GM18870 (cell line): ENCODE results near the gene ANAPC16.
"Not testable (repeated sequence)": the region's sequence is repeated elsewhere in the genome, so short reads cannot be mapped to it uniquely, and the experiment has no call there.

ENCODE experiments used
- ATAC-seq: cut with Tn5 transposase; IDR thresholded peaks from one replicate; pipeline ENCODE4 v1.9.1; 2021; ENCODE audit warnings: moderate library complexity; ENCODE audit not compliant: unreplicated experiment

Gene ANAPC16

DNA sequence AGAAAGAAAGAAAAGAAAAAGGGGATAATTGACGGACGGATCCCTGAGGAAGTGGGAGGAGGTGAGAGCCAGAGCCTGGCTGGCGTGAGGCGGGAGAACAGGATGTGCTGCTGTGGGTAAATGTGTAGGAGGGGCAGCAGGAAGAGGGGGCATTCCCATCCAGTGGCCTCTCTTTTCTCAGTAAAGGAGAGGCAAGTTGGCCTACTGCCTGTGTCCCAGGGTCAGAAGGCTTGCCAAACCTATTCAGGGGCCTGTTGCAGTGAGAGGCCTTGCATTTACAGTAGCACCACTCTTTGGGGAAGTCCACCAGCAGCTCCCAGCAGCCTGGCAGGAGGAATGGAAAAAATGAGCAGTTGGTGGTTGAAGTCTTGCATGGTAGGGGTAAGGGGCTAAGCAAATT, 26.9 kb downstream of the ANAPC16 start:
- no peak for ATAC-seq

DNA sequence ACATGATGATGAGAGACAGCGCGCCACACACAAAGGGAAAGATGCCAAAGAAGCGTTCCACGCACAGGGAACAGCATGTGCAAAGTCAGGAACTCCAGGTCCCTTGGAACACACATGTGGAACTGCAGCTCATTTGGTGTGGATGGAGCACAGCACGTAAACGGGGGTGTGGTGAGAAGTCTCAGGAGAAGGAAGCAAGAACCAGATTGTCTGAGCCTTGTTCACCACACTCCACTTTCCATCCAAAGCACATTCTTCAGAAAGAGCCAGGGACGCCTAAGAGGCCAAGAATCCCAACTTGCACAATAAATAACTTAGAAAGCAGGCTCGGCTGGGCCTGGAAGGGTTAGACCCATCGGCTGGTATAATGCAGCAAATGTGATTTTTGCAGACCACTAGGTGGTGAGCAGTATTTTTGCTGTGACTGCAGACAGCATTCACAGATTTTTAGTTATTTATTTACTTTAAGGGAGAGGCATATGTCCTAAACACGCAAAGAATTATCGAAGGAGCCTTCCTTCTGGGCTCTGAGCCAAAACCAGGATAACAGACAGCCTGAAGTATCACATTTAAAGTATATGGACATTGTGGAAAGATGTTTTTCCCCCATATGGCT, 28.1 kb downstream of the ANAPC16 start:
- no peak for ATAC-seq

DNA sequence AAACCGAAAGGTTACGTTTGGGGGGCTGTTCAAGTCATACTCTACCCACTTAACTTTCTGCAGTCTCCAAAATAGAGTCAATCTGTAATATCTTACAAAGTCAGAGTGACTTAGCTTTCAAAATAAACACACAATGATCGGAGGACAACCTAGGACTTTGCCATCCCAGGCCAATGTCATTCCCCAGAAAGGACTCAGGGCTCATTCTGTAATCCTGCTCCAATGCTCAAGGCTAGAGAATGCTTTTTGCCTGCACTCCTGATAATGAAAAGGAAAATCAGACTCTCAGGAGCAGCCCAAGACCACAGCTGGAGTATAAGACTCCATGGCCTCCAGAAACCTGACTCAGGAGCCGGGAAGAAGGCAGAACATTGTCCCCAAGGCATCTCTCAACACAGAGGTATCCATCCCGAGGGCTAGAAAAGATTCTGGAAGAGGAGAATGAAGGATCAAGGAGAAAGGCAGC, 28.8 kb downstream of the ANAPC16 start:
- no peak for ATAC-seq

DNA sequence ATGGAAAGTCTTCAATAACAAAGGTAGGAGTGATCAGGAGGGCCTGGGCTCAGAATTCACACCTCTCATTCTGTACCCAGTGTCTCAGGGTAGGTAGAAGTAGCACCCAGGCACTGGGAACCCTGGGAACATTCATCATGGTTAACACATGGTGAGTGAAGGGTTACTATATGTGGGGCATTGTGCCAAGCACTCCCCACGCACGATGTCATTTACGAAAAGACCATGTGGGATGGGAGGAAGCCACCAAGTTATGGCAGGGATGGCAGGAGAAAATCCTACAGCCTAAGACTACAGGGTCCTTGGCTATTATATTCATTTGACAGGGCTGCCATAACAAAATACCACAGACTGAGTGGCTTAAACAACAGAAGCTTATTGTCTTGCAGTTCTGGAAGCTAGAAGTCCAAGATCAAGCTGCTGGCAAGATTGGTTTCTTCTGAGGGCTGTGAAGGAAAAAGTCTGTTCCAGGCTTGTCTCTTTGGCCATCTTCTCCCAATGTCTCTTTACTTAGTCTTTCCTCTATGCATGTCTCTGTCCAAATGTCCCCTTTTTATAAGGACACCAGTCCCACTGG, 30.2 kb downstream of the ANAPC16 start:
- ATAC-seq, result no peak

DNA sequence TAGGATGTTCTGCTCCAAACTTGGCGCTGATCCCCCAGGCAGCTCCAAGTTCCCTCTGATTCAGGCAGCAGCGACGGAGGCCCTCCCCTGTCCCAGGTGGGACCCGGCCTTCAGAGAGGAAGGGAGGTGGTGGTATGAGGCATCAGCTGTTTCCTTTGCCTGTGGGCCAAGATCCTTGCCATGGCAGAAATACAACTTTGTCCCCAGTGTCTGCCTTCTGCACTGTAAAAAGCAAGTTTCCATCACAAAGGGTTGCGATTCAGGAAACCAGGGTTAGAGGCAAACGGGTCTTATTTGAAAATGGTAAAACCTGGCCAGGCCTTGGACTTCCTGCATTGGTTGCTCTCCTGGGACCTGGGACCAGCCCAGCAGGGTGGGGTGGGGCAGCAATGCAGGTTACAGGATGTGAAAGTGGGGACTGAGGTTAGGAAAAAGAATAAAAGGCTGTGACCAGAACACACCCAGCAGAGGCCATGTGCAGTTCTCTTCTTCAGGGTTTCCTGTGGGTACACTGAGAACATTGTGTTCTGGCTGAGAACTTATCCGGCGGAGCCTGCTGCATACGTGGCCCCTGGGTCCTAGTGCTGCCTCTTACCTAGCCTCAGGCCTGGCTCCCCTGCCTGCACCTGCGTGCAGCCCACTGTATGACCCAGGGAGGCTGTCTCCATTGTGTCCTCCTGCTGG, 32.8 kb downstream of the ANAPC16 start:
- peak; percentile 82 for ATAC-seq

DNA sequence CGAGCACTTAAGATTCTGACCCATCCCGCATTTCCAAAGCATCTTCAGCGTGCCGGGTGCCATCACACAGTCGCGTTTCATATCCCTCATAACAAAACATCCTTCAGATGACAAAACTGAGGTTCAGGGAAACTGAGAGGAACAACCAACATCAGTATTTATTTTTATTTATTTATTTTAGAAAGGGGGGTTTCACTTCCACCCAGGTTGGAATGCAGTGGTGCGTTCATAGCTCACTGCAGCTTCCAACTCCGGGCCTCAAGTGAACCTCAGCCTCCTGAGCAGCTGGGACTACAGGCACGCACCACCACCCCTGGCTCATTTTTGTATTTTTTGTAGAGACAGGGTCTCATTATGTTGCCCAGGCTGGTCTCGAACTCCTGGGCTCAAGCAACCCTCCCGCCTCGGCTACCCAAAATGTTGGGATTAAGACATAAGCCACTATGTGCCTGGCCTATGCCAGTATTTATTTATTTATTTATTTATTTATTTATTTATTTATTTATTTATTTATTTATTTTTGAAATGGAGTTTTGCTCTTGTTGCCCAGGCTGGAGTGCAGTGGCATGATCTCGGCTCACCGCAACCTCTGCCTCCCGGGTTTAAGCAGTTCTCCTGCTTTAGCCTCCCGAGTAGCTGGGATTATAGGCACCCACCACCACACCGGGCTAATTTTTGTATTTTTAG, 33.5 kb downstream of the ANAPC16 start:
- ATAC-seq, result not testable (repeated sequence)

DNA sequence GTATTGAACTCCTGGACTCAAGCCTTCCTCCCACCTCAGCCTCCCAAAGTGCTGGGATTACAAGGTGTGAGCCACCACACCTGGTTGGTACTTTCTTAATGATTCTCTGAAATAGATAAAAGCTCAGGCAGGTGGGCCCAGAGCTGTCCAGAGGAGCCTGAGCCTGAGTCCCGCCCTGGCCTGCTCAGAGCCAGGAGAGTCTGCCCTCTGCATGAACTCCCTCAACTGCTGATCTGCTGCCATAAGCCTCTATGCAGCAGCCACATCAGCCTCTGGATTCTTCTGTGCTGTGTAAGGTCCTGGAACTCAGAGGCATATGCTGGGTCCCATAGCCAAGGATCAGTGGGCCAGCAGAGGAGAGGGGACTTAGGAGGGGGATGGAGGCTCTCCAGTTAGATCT, 34.9 kb downstream of the ANAPC16 start:
- ATAC-seq, result no peak

DNA sequence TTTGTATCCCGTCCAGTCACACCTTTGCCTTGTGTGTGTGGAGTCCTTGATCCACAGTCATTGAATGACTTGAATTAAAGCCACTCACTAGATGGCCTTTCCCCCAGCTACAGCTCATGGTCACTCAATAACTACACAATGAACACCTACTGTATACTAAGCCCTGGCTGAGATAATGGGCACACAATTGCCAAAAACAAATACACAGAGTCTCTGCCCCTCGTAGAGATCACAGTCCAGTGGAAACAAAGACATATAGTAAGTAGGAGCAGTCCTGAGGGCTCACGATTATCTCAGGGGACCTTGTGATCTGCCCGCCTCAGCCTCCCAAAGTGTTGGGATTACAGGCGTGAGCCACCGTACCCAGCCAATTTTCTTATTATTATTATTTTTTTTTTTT, 35.8 kb downstream of the ANAPC16 start:
- ATAC-seq, result no peak

DNA sequence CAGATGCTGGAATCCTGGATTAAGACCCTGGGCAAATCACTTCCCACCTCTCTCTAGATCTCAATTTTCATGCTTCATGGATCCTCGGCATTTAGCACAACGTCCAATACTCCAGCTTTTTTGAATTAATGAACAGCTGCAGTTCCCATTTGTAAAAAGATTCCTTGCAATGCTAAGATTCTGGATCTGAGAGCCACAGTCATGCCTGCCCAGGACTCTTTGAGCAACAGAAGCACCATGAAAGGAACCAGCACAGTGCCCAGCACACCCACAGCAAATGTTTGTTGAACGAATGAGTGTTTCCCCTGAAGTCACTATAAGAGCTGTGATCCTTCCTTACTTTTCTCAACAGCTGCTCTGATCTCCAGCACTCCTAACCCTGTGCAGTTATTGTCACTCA, 37.2 kb downstream of the ANAPC16 start:
- no peak for ATAC-seq

DNA sequence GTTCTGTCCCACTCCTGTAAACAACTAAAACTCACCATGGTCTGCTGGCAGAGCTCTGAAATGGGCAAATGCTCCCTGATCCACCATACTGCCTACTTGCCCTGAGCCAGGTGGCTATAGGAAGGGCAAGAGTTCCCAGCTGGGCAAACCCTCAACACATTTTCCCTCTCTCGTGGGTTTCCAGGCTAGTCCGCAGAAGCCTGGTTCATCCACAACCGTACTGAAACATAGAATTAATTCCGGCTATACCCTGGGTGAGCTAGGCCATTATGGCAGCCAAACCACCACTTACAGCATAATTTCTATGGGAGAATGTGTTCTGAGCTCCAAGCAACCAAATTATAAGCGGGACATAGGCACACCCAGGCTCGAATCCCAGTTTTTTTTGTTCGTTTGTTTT, 37.8 kb downstream of the ANAPC16 start:
- ATAC-seq, result no peak

DNA sequence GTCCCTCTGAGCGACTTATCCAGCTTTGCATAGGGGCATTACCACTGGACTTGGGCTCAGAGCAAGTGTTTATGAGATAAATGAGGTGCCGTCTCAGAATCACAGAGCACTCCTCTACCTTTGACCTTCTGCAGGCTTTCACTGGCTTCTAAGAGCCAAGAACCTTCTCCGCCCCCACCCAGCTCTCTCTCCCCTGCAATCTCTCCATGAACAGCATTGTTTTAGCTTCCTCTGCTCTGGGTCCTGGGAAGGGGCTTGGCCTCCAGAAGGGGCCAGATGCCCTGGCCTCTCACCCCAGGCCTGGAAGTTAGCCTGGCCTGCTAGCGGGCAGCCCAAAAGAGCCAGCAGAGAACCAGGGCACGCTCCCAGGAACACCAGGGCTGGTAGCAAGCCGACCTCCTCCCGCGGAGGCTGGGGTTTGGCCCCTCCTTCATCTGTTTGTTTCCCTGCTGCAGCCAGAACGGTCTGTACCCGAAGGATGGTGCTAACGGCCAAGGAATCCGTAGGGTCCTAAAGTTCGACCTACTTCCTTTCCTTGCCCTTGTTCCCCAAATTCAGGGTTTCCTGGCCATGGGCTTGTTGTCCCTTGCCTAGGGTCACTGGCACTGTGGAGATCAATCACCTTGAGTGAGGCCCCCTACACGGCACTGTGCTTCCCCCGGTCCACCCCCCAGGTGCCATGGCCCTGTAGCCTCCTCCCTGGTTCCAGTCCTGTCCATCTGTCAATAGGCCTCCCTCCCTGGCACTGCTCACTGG, 39.2 kb downstream of the ANAPC16 start:
- no peak for ATAC-seq

DNA sequence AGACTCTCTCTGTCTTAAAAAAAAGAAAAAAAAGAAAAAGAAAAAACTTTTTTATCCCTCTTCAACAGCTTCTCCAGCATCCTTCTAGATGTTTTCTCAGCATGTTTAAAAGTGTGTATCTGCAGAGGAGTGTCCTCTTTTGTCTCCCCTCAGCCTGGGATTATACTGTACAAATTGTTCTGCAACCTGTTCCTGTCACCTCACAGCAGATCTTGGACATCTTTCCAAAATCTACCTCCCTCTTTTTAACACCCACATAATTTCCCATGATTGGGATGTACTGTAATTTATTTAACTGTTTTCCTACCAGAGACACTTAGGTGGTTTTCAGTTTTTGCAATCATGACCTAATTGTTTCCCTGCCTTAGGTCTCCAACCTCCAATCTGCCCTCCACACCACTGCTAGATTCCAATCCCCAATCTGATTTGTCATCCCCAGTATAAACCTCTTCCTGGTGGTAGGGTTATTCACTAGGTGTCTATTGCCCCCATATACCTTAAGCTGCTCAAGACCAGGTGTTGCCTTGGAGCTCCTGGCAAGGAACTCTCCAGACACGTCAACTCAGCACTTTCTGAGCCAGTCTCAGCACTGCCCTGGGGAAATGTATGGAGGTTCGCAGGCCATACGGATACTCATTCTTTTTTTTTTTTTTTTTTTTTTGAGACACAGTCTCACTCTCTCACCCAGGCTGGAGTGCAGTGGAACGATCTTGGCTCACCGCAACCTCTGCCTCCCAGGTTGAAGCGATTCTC, 40.3 kb downstream of the ANAPC16 start:
- no peak for ATAC-seq

DNA sequence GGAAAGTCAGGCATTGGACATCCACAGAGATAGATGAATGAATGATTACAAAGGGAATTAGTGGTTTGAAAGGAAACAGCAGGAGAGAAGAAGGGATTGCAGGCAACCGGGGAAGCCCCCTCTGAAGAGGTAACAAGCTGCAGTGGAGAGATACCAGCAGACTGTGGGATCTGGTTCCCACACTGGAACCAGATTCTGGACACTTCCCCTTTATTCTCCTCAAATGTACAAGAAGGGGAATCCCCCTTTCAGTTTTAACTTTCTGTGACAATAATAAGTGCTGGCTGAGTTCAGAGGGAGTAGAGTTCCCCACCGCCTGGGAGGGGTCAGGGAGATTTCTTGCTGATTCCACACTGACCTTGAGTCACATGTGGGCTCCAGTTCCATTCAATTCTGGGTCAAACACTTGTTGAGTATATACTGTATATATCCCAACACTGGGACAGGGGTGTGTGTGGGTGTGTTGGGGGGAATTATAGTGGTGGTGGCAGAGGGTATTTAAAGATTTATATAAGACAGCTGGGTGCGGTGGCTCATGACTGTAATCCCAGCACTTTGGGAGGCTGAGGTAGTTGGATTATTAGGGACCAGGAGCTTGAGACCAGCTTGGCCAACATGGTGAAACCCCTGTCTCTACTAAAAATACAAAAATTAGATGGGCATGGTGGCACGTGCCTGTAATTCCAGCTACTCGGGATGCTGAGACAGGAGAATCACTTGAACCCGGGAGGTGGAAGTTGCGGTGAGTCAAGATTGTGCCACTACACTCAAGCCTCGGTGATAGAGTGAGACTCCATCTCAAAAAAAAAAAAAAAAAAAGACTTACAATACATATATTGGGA, 41.5 kb downstream of the ANAPC16 start:
- peak; percentile 24 for ATAC-seq

DNA sequence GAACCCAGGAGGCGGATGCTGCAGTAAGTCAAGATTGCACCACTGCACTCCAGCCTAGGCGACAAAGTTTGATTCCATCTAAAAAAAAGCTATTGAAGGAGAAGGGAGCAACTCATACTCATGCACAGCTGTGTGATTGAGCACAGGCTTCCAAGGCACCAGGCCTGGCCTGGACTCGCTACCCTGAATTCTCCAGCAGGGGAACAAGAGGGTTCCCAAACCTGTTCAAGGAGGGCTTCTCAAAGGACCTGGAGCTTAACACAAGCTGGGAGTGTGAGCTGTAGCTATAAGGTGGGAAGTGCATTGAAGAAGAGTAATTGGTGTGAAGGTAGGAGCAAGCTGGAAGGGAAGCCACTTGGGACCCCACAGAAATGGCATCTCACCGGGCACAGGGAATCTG, 42.8 kb downstream of the ANAPC16 start:
- ATAC-seq, result no peak

DNA sequence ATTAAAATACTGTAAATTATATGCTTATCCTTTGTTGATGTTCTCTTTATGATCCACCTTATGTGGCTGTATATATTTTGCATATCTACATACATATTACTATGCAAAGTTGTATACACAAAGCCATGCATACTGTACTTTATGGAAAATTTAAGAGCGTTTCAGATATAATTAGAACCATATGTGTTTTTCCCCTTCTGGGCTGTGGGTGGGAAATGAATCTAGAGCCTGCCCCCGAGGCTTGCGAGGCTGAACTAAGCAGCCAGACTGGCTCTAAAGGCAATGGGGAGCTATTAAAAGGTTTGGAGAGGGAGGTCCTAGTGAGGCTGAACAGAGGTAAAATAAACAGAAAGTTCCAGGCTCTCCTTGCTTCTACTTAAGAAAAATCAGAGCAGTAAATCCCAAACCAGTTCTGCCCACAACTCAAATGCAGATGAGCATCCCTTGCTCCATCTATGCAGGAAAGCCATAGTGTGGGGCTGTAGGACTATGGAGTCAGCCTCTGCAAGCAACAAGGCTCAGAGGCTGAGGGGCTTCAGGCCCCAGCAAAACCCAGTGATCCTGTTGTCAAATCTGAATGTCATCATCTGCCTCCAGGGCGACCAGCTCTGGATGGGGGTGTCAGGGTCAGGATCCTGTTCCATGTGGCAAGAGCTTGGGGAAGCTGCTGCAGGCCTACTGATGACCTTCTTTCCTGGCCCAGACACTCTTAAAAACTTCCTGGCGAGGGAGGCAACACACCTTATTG, 43.9 kb downstream of the ANAPC16 start:
- ATAC-seq, result no peak

DNA sequence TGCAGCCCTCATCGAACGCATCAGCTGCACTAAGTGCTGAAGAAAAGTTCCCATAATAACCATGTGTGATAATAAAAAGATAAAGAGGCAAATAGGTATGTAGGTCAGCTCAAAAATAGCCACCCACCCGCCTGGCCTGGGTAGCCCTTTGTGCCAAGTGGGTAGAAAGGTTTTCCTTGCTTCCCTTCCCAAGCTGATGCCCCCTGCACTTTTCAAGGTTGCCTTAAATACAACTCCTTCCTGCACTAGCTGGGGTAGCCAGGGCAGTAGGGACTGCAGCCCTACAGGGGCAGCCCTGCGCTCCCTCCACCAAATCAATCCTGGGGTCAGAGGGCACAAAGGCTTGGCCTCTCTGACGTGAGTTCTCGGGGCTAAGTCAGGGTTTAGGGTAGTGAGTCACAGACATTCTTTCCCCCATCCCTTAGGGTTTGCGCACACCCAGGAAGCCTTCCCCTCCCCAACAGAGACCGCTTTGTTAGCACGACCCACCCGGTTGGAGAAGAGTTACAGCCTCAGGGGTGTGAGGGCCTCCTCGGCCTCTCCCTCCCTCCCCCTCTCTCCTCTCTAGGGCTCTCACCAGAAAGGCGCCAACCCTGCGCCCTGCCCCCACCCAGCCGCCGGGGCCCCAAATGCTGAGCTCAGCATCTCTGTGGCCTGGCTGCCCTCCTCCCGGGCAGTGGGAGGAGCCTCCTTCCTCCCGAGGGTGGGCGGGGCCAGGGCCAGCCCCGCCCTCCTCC, 44.6 kb downstream of the ANAPC16 start:
- ATAC-seq, result peak; percentile 32

DNA sequence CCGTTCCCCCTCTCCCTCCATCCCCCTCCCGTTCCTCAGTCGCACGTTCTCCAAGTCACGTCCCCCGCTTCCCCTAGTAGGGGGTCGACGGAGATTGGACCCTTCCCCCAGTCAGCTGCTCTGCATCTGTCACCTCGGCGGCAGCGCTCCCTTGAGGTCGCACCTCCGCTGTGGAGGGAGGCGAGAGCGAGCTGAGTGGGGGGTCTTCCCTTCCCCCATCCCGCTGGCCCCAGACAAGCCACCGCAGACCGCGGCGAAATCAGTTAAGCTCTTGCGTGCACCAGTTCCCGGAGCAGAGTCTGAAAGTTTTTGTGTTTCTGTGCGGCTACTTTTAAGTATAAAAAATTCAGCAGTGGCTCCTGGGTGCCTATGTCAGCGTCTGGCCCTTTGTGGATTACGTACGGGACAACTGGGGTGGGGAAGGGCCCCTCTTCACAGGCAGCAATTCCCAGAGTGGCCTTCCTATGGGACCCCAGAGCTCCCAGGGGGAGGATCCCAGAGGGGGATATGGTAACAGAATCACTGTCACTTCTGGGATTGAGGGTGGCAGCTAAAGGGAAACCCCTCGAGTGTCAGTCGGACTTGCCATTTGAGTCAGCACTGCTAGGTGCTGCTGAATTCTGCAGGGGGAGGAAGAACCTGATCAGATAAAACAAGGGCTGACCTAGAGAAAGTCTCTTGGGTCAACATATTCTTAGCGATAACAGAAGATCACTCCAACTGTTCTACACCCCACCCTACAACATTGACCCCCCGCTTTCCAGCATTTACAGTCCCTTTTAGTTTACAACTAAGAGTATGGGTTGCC, 45.4 kb downstream of the ANAPC16 start:
- peak; percentile 48 for ATAC-seq
